ENCODE results near the gene CRYBA4. TPM values are rescaled to one million over a fixed set of nuclear protein-coding genes. Genes with fewer than 3 reads are reported as not detected.

CRYBA4 gene
- total RNA-seq, 2 donors from 2014 or later: not detected

- intact Hi-C loops (cut with DNase I): no loop called here
- ATAC-seq (no peak), DNase-seq (no peak)
Measured at GRCh38 chr22:26674211-26675190, 52.7 kb downstream of the CRYBA4 start.

GRCh38 chr22:26675687-26676268 lies 54.0 kb downstream of the CRYBA4 start:
- ATAC-seq (no peak), DNase-seq (no peak)
- intact Hi-C loops (cut with DNase I): no loop called here

GRCh38 chr22:26677217-26677616 lies 55.5 kb downstream of the CRYBA4 start:
- intact Hi-C loops (cut with DNase I): no loop called here
- DNase-seq: no peak
- ATAC-seq: no peak

GRCh38 chr22:26679003-26679629 lies 57.4 kb downstream of the CRYBA4 start:
- ATAC-seq (peak; percentile 76 to 87), DNase-seq (peak; percentile 69)
- intact Hi-C loops (cut with DNase I): no loop called here

Other genes starting within 250 kb of the CRYBA4 start
- under 1 TPM; 0.18 to 0.31 TPM for gene ASPHD2, start 192.7 kb upstream of the CRYBA4 start, total RNA-seq
- gene HPS4, start 138.2 kb upstream of the CRYBA4 start, total RNA-seq: 10 to 100 TPM; 12.2 to 13.2 TPM
- 10 to 100 TPM; 14.9 to 23.7 TPM for gene SRRD, start 138.1 kb upstream of the CRYBA4 start, total RNA-seq
- 10 to 100 TPM; 19.9 to 20.4 TPM for gene TFIP11, start 109.5 kb upstream of the CRYBA4 start, total RNA-seq
- 10 to 100 TPM; 22.1 to 36.5 TPM for gene TPST2, start 31.8 kb upstream of the CRYBA4 start, total RNA-seq
- gene CRYBB1, start 3.9 kb upstream of the CRYBA4 start, total RNA-seq: 1 to 10 TPM in 1 of 2 donors, under 1 TPM in 1; 0.55 to 1.9 TPM
- 1 to 10 TPM; 1.8 to 1.9 TPM for gene MIAT, start 35.6 kb downstream of the CRYBA4 start, total RNA-seq

All from left cardiac atrium (tissue), 4 donors.